Lower leg skin (tissue), 3 donors: ENCODE measurements around the gene TREML4.

Source experiments
- POLR2A ChIP-seq, 2 donors: fragments of 450-650 bp; IDR thresholded peaks; one replicate each; pipeline ENCODE4 v1.6.1; 2016 to 2017; ENCODE audit warnings: antibody characterized with exemption in 2 of 2, mild to moderate bottlenecking in 1 of 2, moderate library complexity in 1 of 2
- TF ChIP-seq, protein P1 (sequence below), 3 donors: fragments of 450-650 bp; IDR thresholded peaks; one replicate each; pipeline ENCODE4 v1.5.1; 2016; ENCODE audit warnings: antibody characterized with exemption in 3 of 3, mild to moderate bottlenecking in 3 of 3, moderate library complexity in 2 of 3

DNA sequence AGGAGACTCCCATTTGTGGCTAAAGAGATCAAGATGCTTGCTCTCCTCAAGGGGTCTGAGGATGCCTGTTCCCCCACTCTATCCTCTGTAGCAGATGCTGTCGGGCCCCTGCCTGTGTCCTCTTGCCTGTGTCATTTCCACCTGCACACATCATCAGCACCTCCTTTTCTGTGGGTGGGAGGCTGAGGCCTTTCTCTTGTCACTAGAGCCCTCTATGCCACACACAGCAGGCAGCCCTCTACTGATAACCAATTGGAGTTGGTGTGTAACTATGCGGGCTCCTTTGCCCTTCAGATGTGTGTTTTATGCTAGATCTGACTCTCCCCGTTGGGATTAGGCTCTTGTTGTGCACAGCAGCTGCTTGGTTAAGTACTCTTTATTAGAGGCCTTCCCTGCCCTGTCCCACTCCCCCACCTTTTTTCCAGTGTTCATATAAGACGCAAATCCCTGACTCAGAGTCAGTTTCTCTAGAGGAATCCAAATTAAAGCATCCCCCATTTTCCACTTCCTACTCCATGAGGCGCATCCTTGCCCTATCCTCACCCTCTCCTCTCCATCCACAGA, 34.9 kb upstream of the TREML4 start:
- TF ChIP-seq, protein P1, sequence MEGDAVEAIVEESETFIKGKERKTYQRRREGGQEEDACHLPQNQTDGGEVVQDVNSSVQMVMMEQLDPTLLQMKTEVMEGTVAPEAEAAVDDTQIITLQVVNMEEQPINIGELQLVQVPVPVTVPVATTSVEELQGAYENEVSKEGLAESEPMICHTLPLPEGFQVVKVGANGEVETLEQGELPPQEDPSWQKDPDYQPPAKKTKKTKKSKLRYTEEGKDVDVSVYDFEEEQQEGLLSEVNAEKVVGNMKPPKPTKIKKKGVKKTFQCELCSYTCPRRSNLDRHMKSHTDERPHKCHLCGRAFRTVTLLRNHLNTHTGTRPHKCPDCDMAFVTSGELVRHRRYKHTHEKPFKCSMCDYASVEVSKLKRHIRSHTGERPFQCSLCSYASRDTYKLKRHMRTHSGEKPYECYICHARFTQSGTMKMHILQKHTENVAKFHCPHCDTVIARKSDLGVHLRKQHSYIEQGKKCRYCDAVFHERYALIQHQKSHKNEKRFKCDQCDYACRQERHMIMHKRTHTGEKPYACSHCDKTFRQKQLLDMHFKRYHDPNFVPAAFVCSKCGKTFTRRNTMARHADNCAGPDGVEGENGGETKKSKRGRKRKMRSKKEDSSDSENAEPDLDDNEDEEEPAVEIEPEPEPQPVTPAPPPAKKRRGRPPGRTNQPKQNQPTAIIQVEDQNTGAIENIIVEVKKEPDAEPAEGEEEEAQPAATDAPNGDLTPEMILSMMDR (IDR thresholded peaks at IDR 0.05): no peak
- no peak for TF ChIP-seq POLR2A (IDR thresholded peaks at IDR 0.05)
